GM19035 (cell line): ENCODE results near the gene PIGV.

Experiments used
- ATAC-seq: cut with Tn5 transposase; IDR thresholded peaks from one replicate; pipeline ENCODE4 v1.9.1; 2021; ENCODE audit not compliant: unreplicated experiment

Gene PIGV

GRCh38 chr1:26771643-26772321 lies 16.0 kb upstream of the PIGV start:
- ATAC-seq = no peak

GRCh38 chr1:26772687-26773086 lies 15.1 kb upstream of the PIGV start:
- no peak for ATAC-seq

- ATAC-seq = no peak
Measured at GRCh38 chr1:26774462-26774861, 13.3 kb upstream of the PIGV start.

GRCh38 chr1:26775666-26776065 lies 12.1 kb upstream of the PIGV start:
- ATAC-seq = no peak

GRCh38 chr1:26779098-26779668 lies 8.6 kb upstream of the PIGV start:
- ATAC-seq = no peak

- ATAC-seq = no peak
Measured at GRCh38 chr1:26780344-26780957, 7.3 kb upstream of the PIGV start.

- ATAC-seq = no peak
Measured at GRCh38 chr1:26781206-26781825, 6.4 kb upstream of the PIGV start.

- ATAC-seq = no peak
Measured at GRCh38 chr1:26782521-26783212, 5.1 kb upstream of the PIGV start.

- ATAC-seq = no peak
Measured at GRCh38 chr1:26783646-26784022, 4.1 kb upstream of the PIGV start.

GRCh38 chr1:26784023-26784871 lies 3.5 kb upstream of the PIGV start:
- ATAC-seq = no peak

GRCh38 chr1:26784886-26785285 lies 2.9 kb upstream of the PIGV start:
- no peak for ATAC-seq

GRCh38 chr1:26785611-26786436 lies 1.9 kb upstream of the PIGV start:
- ATAC-seq = no peak

GRCh38 chr1:26786437-26787380 lies 1.0 kb upstream of the PIGV start:
- ATAC-seq = no peak

- peak; percentile 45 for ATAC-seq
Measured at GRCh38 chr1:26787381-26787705, 407 bp upstream of the PIGV start.

GRCh38 chr1:26788515-26788785 lies 700 bp downstream of the PIGV start:
- ATAC-seq = no peak

- no peak for ATAC-seq
Measured at GRCh38 chr1:26788836-26789611, 1.3 kb downstream of the PIGV start.

GRCh38 chr1:26789612-26789865 lies 1.8 kb downstream of the PIGV start:
- ATAC-seq = no peak

- ATAC-seq = no peak
Measured at GRCh38 chr1:26789931-26790330, 2.2 kb downstream of the PIGV start.

GRCh38 chr1:26790551-26790953 lies 2.8 kb downstream of the PIGV start:
- ATAC-seq = no peak
